Measurements from ENCODE around the gene DOK4. TPM values are rescaled to one million over a fixed set of nuclear protein-coding genes. Genes with fewer than 3 reads are reported as not detected.
A peak's percentile ranks its signal among the peaks of the same experiment; 100 is the strongest.

The DOK4 gene
- total RNA-seq, 4 donors from 2014 or later: 22.8 to 33.1 (median 29.1) TPM

DNA sequence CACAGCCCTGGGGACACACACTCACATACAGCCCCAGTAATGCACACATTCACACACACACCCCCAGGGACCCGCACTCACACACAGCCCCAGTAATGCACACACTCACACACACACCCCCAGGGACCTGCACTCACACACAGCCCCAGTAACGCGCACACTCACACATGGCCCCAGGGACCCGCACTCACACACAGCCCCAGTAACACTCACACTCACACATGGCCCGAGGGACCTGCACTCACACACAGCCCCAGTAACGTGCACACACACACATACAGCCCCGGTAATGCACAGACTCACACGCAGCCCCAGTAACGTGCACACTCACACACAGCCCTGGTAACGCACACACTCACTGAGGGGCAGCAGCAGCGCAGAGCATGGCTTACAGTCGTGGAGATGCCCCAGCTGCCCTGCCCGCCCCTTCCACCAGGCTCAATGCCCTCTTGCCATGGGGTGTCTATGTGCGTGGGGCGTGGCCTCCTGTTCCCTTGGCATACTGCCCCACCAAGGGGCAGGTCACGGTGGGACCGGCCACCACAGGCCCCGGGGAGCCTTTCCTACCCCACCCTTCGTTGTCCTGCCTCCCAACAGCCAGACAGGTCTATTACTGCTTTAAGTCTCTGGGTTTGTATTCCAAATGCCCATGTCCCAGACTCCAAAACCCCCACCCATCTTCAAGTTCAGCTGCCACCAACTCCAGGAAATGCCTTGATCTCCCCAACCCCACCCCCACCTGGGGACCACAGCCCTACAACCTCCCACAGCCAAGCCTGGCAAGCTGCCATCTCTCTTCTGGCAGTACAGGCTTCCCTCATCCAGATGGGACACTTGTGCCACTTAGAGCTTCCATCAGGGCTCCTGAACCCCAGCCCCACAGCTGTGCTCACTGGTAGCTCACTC is 47.4 kb upstream of the DOK4 start:
- H3K36me3 ChIP-seq: no peaks in the 10 kb centered on the region
- peak overlapping the region in 2 of 4 donors; percentile 32 to 61 for H3K27ac ChIP-seq
- no peak for DNase-seq (ENCODE audit: low spot score in 2 of 2)
- no peaks in the 10 kb centered on the region for H3K27me3 ChIP-seq
- WGBS, 2 donors: 31 to 33% methylated on average over 8 to 19 of the region's 19 CpGs
- H3K4me3 ChIP-seq: no peak overlapping the region
- no peaks in the 10 kb centered on the region for H3K9me3 ChIP-seq
- H3K4me1 ChIP-seq: peaks cover 0 to 75% (median 44%) of the 10 kb centered on the region in 4 donors
- no peak for TF ChIP-seq POLR2A (IDR thresholded peaks at IDR 0.05)
- TF ChIP-seq EP300 (IDR thresholded peaks at IDR 0.05): no peak
- TF ChIP-seq, protein P1, sequence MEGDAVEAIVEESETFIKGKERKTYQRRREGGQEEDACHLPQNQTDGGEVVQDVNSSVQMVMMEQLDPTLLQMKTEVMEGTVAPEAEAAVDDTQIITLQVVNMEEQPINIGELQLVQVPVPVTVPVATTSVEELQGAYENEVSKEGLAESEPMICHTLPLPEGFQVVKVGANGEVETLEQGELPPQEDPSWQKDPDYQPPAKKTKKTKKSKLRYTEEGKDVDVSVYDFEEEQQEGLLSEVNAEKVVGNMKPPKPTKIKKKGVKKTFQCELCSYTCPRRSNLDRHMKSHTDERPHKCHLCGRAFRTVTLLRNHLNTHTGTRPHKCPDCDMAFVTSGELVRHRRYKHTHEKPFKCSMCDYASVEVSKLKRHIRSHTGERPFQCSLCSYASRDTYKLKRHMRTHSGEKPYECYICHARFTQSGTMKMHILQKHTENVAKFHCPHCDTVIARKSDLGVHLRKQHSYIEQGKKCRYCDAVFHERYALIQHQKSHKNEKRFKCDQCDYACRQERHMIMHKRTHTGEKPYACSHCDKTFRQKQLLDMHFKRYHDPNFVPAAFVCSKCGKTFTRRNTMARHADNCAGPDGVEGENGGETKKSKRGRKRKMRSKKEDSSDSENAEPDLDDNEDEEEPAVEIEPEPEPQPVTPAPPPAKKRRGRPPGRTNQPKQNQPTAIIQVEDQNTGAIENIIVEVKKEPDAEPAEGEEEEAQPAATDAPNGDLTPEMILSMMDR (IDR thresholded peaks at IDR 0.05): no peak

DNA sequence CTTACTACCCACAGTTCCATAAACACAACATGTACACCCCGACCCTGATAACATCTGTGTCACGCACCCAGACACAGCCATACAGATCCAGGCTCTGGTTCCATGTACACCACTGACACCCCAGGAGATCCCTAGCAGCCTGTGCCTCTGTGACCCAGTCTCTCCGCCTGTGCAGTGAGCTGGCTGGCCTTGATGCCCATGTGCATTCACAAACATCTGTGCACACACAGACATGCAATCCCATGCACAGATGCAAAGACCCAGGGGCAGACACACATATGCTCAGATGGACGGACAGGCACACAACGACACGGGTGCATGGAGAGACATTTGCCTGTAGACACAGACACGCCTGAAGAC is 46.0 kb upstream of the DOK4 start:
- TF ChIP-seq, protein P1 (IDR thresholded peaks at IDR 0.05): no peak
- TF ChIP-seq POLR2A (IDR thresholded peaks at IDR 0.05) (no peak), EP300 (IDR thresholded peaks at IDR 0.05) (no peak)
- peaks cover 0 to 71% (median 40%) of the 10 kb centered on the region in 4 donors for H3K4me1 ChIP-seq
- WGBS, 2 donors: 71 to 77% methylated on average over 6 to 7 of the region's 7 CpGs
- DNase-seq (ENCODE audit: low spot score in 2 of 2): no peak
- no peaks in the 10 kb centered on the region for H3K9me3 ChIP-seq
- no peak overlapping the region for H3K27ac ChIP-seq
- H3K4me3 ChIP-seq: no peak overlapping the region
- H3K27me3 ChIP-seq: no peaks in the 10 kb centered on the region
- H3K36me3 ChIP-seq: peaks cover 0 to 12% (median 0%) of the 10 kb centered on the region in 3 donors

DNA sequence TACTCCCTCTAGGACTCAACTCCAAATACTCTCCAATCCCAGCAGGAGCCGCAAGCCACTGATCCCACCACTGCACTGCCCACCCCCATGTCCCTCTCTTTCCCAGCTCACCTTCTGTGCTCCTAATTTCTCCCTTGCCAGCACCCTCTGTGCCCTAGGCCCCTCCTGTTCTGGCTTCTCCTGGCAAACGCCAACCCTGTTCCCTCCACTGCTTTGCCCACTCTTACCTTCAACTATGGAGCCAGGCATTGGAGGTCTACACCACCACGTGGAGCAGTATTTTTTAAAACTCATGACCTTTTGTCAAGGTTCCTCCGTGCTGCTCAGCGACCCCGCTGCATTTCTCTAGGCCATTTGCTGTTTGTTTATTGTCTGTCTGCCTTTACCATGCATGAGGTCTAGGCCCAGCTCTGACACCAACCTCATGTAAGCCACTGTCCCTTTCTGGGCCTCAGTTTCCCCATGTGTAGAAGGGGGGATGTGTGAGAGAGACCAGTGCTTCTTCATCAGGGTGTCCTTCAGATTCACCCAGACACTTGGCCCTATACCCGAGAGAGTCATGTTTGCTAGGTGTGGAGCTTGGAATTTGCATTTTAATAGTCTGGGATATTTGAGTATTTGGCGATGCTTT is 45.5 kb upstream of the DOK4 start:
- no peak for TF ChIP-seq POLR2A (IDR thresholded peaks at IDR 0.05)
- TF ChIP-seq, protein P1 (IDR thresholded peaks at IDR 0.05): no peak
- TF ChIP-seq EP300 (IDR thresholded peaks at IDR 0.05): no peak

DNA sequence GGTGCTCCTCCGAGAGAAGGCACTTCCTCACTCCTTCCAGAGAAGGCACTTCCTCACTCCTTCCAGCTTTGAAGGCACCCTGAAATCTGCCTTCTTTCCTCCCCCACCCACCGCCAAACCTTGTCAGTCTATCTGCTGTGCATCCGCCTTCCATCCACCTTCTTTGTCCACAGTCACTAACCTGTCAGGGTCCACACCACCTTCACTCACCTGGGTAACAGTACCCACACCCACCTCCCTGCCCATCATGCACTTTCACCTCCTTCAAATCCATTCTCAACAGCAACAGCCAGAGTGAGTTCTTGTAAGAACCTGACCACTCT is 44.9 kb upstream of the DOK4 start:
- 76 to 84% methylated on average over 3 of the region's 3 CpGs for WGBS, 2 donors
- Histone ChIP-seq H3K36me3 (peaks cover 0 to 21% (median 0%) of the 10 kb centered on the region in 3 donors), H3K27ac (peak overlapping the region in 1 of 4 donors; percentile 51), H3K4me1 (peaks cover 0 to 63% (median 35%) of the 10 kb centered on the region in 4 donors), H3K4me3 (no peak overlapping the region), H3K27me3 (no peaks in the 10 kb centered on the region), H3K9me3 (no peaks in the 10 kb centered on the region)
- no peak for DNase-seq (ENCODE audit: low spot score in 2 of 2)
- no peak for TF ChIP-seq EP300 (IDR thresholded peaks at IDR 0.05)

More for the DNA sequence above, 45.5 kb upstream of the DOK4 start:
- Histone ChIP-seq H3K36me3 (peaks cover 0 to 16% (median 0%) of the 10 kb centered on the region in 3 donors), H3K27ac (no peak overlapping the region), H3K27me3 (no peaks in the 10 kb centered on the region), H3K4me3 (no peak overlapping the region), H3K9me3 (no peaks in the 10 kb centered on the region), H3K4me1 (peaks cover 0 to 66% (median 37%) of the 10 kb centered on the region in 4 donors)
- no peak for DNase-seq (ENCODE audit: low spot score in 2 of 2)
- WGBS, 2 donors: 82 to 84% methylated on average over 8 of the region's 8 CpGs

DNA sequence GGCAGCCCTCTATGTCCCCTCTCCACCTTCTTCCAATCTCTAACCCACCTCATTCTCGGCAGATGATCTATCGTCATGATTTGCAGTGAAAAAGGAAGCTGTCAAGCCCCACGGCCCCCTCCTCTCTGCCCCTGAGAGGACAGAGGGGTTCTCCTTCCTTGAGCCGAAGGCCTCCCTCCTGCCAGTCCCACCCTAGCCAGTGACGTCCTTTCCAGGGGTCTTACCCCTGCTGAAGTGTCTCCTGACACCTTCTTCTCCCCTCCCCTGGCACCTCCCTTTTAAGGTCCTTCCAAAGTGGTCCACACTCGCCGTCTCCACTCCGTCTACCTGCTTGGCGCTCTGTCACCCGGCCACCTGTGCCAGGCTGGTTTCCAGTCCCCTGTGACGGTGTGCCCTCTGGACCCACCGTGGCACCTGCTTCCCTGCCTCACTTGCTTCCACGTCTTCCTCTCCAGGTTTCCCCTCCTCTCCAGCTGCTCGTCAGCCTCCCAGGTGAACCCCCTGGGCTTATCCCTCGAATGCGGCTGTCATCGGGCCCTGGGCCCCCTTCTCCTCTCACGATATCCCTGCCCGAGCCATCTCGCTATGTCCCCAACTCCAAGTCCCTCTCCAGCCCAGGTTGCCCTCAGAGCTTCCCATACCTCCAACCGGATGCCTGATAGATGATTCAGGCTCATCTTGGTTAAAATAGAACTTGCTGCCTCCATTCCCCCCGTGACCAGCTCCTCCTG is 44.4 kb upstream of the DOK4 start:
- Histone ChIP-seq H3K36me3 (peaks cover 0 to 26% (median 0%) of the 10 kb centered on the region in 3 donors), H3K4me3 (no peak overlapping the region), H3K27ac (peak overlapping the region in 2 of 4 donors; percentile 51 to 65), H3K27me3 (no peaks in the 10 kb centered on the region), H3K9me3 (no peaks in the 10 kb centered on the region), H3K4me1 (peaks cover 0 to 63% (median 35%) of the 10 kb centered on the region in 4 donors)
- 83 to 84% methylated on average over 22 of the region's 22 CpGs for WGBS, 2 donors
- no peak for DNase-seq (ENCODE audit: low spot score in 2 of 2)
- no peak for TF ChIP-seq POLR2A (IDR thresholded peaks at IDR 0.05)
- no peak for TF ChIP-seq EP300 (IDR thresholded peaks at IDR 0.05)

Data from tibial nerve (tissue), 4 donors.